Measurements from ENCODE around the gene CRYL1. TPM values are rescaled to one million over a fixed set of nuclear protein-coding genes. Genes with fewer than 3 reads are reported as not detected.
"Not testable (repeated sequence)": the region's sequence is repeated elsewhere in the genome, so short reads cannot be mapped to it uniquely, and the experiment has no call there.

The CRYL1 gene
- total RNA-seq, 1 donor from 2014 or later, result 9.0 TPM

GRCh38 chr13:20462533-20462915 is 63.1 kb downstream of the CRYL1 start:
- intact Hi-C loops (cut with micrococcal nuclease), result loop anchor here (5.0 kb wide), 1 partner anchor 40 kb away; no protein-coding TSS in a partner anchor

GRCh38 chr13:20461860-20462532 is 63.7 kb downstream of the CRYL1 start:
- intact Hi-C loops (cut with micrococcal nuclease), result loop anchor here (5.0 kb wide), 1 partner anchor 40 kb away; no protein-coding TSS in a partner anchor

- intact Hi-C loops (cut with micrococcal nuclease), result loop anchor here (5.0 kb wide), 1 partner anchor 39 kb away; no protein-coding TSS in a partner anchor
Observed at GRCh38 chr13:20461481-20461859, 64.2 kb downstream of the CRYL1 start.

- intact Hi-C loops (cut with micrococcal nuclease), result loop anchor here (5.0 kb wide), 1 partner anchor 38 kb away; no protein-coding TSS in a partner anchor
Observed at GRCh38 chr13:20460761-20461160, 64.9 kb downstream of the CRYL1 start.

GRCh38 chr13:20457670-20458069 is 68.0 kb downstream of the CRYL1 start:
- intact Hi-C loops (cut with micrococcal nuclease), result no loop called here

- intact Hi-C loops (cut with micrococcal nuclease), result no loop called here
Observed at GRCh38 chr13:20456737-20457136, 68.9 kb downstream of the CRYL1 start.

- intact Hi-C loops (cut with micrococcal nuclease), result loop anchor here (5.0 kb wide), 1 partner anchor 39 kb away; no protein-coding TSS in a partner anchor
Observed at GRCh38 chr13:20451397-20451796, 74.3 kb downstream of the CRYL1 start.

- intact Hi-C loops (cut with micrococcal nuclease), result no loop called here
Observed at GRCh38 chr13:20448470-20448869, 77.2 kb downstream of the CRYL1 start.

- intact Hi-C loops (cut with micrococcal nuclease), result no loop called here
Observed at GRCh38 chr13:20446900-20447299, 78.8 kb downstream of the CRYL1 start.

- intact Hi-C loops (cut with micrococcal nuclease), result no loop called here
Observed at GRCh38 chr13:20446405-20446804, 79.3 kb downstream of the CRYL1 start.

GRCh38 chr13:20442798-20443381 is 82.8 kb downstream of the CRYL1 start:
- intact Hi-C loops (cut with micrococcal nuclease), result no loop called here

GRCh38 chr13:20442375-20442774 is 83.3 kb downstream of the CRYL1 start:
- intact Hi-C loops (cut with micrococcal nuclease), result no loop called here

- intact Hi-C loops (cut with micrococcal nuclease), result no loop called here
Observed at GRCh38 chr13:20441879-20442278, 83.8 kb downstream of the CRYL1 start.

- intact Hi-C loops (cut with micrococcal nuclease), result no loop called here
Observed at GRCh38 chr13:20441056-20441455, 84.6 kb downstream of the CRYL1 start.

GRCh38 chr13:20439261-20439660 is 86.4 kb downstream of the CRYL1 start:
- intact Hi-C loops (cut with micrococcal nuclease), result no loop called here

GRCh38 chr13:20438801-20439200 is 86.9 kb downstream of the CRYL1 start:
- intact Hi-C loops (cut with micrococcal nuclease), result no loop called here

GRCh38 chr13:20436505-20436904 is 89.2 kb downstream of the CRYL1 start:
- intact Hi-C loops (cut with micrococcal nuclease), result no loop called here

GRCh38 chr13:20435616-20436368 is 89.9 kb downstream of the CRYL1 start:
- intact Hi-C loops (cut with micrococcal nuclease), result no loop called here

- intact Hi-C loops (cut with micrococcal nuclease), result not testable (repeated sequence)
Observed at GRCh38 chr13:20434210-20434609, 91.4 kb downstream of the CRYL1 start.

GRCh38 chr13:20431687-20432384 is 93.8 kb downstream of the CRYL1 start:
- intact Hi-C loops (cut with micrococcal nuclease), result no loop called here

GRCh38 chr13:20431080-20431479 is 94.6 kb downstream of the CRYL1 start:
- intact Hi-C loops (cut with micrococcal nuclease), result no loop called here

GRCh38 chr13:20430296-20430695 is 95.4 kb downstream of the CRYL1 start:
- intact Hi-C loops (cut with micrococcal nuclease), result no loop called here
